HG02884 (cell line): Measurements from ENCODE around the gene SH3BGR.
"Not testable (repeated sequence)": the region's sequence is repeated elsewhere in the genome, so short reads cannot be mapped to it uniquely, and the experiment has no call there.

Source experiments
- ATAC-seq: cut with Tn5 transposase; IDR thresholded peaks from one replicate; pipeline ENCODE4 v1.9.1; 2021; ENCODE audit warnings: mild to moderate bottlenecking, moderate library complexity; ENCODE audit not compliant: unreplicated experiment

SH3BGR gene

GRCh38 chr21:39538453-39539042, 86.8 kb downstream of the SH3BGR start:
- no peak for ATAC-seq

- not testable (repeated sequence) for ATAC-seq
Observed at GRCh38 chr21:39540367-39540766, 88.6 kb downstream of the SH3BGR start.

DNA sequence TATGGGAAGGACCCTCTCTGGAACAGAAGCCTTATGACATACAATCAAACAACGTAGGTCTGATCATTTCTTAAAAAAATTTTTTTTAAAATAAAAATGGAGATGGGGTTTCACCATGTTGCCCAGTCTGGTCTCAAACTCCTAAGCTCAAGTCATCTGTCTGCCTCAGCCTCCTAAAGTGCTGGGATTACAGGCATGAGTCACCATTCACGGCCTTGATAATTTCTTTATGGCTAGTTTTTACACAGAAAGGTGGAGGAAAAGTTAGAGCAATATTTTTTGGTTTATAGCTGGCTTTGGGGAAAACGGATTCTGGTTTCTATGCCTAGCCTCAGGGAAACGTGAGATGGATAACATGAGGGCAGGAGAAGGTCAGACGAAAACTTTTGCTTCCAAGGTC, 91.0 kb downstream of the SH3BGR start:
- ATAC-seq: no peak

DNA sequence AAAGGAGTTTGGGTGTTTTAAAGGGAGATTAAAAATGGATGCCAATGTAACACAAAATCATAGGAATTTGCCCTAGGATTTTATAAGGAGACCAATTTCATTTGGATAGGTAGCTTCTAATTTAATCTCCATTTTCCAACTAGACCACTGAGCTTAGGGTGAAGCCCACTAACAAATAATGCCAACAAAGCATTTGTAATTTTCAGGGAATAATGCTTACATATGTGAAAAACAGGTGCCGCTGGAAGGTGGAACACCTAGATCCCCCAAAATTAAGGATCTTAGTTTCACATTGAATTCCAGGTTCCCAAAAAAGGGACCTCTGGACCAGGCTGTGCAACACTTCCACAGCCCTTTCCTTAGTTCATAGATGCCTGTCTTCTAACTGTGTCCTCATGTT, 94.8 kb downstream of the SH3BGR start:
- ATAC-seq: no peak

DNA sequence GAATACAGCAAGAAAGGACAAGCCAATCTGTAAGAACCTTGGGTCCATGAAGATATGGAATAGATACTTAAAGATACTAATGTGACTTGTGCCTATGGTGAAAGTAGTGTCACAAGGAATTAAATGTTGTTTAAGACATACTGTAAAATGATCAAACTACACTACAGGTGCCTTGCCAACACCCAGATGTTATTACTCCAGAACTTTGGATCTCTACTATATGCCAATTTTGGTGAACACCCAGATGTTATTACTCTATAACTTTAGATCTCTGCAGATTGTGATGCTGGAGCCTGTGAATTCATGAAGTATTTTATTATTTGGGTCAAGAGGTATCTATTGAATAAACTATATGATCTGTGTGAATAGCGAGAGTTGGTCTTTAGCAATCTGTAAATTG, 101.1 kb downstream of the SH3BGR start:
- no peak for ATAC-seq

- no peak for ATAC-seq
Observed at GRCh38 chr21:39553331-39553730, 101.6 kb downstream of the SH3BGR start.

GRCh38 chr21:39555911-39556590, 104.3 kb downstream of the SH3BGR start:
- no peak for ATAC-seq

DNA sequence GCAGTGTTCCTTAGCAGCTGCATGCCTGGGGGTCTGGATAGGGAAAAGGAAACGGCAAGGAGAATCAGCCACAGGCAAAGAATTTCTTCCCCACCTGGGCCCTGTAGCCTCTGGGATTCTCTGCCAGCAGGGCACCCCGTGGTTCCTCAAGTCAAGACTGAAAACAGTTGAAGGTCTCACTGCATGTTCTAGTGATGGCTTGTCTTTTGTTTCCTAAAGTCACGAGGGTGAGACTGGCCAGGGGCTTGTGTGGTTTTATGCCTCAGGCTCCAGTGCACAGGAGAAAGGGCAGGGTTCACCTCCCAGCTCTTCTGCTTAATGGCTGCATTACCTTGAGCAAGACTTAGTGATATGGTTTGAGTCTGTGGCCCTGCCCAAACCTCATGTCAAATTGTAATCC, 107.7 kb downstream of the SH3BGR start:
- ATAC-seq: no peak

- ATAC-seq: no peak
Observed at GRCh38 chr21:39561140-39561539, 109.4 kb downstream of the SH3BGR start.

DNA sequence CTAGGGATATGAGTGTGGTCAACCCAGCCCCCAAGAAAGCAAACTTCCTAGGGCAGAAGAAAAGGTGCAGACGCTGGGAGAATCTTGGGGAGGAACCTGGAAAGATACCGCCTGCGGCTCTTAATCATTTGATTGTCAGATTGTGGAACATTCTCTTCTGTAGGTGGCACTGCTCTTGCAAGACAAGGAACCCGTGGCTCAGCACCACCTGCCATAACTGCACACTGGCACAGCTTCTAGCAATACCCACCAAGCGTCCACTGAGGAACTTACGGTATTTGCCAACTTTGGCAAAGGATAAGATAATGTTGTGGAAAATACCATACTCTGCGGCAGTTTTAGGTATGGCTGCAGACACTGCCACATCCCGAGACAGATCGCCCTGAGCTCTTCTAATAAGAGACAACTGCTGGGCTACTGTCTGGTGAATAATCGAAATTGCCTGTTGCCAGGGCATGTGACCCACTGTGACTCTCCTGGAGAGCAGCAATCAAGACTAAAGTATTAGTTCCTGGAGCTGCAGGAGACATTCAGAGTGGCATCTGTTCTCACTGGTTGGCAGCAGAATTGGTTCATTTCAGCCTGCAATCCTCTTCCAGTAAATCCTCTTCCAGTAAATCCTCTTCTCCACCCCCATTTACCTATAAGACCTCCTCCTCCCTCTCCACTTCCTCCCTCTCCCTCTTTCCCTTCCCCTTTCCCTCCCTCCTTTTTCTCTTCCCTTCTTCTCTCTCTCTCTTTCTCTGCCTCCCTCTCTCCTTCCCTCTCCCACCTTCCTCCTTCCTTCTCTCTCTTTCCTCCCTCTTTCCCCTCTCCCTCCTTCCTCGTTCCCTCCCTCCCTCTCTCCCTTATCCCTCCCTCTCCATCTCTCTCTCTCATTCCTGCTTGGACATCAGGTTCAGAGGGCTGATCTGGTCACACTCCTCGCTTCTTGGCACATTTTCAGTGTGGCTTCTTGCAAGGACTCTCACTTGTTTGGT, 111.3 kb downstream of the SH3BGR start:
- ATAC-seq: no peak

GRCh38 chr21:39564200-39564599, 112.4 kb downstream of the SH3BGR start:
- no peak for ATAC-seq
